Liver (tissue), 9 donors: ENCODE data around the gene PTPN20. TPM values are rescaled to one million over a fixed set of nuclear protein-coding genes. Genes with fewer than 3 reads are reported as not detected.

Source experiments
- DNase-seq: peaks from one replicate; pipeline ENCODE4 v3.0.0-alpha.2; 2017; ENCODE audit warnings: low spot score
- H3K27ac ChIP-seq, 2 donors: one replicate each; pipeline ENCODE4 v1.7.0; 2013; ENCODE audit warnings: inconsistent platforms in 2 of 2, low read length in 2 of 2, control low read depth in 1 of 2, low read depth in 1 of 2, mild to moderate bottlenecking in 1 of 2
- H3K27me3 ChIP-seq, 4 donors: one replicate each; pipeline versions ENCODE4 v1.6.1 to v1.7.0; 2013; ENCODE audit warnings: low read length in 3 of 4, inconsistent platforms in 1 of 4, mild to moderate bottlenecking in 1 of 4, moderate library complexity in 1 of 4; ENCODE audit not compliant: control insufficient read depth in 4 of 4, insufficient read depth in 4 of 4
- H3K36me3 ChIP-seq, 4 donors: one replicate each; pipeline versions ENCODE4 v1.6.1 to v1.7.0; 2013; ENCODE audit warnings: low read length in 3 of 4, mild to moderate bottlenecking in 3 of 4, low read depth in 1 of 4, moderate library complexity in 1 of 4; ENCODE audit not compliant: control insufficient read depth in 4 of 4, insufficient read depth in 3 of 4
- H3K4me1 ChIP-seq, 4 donors: one replicate each; pipeline versions ENCODE4 v1.6.1 to v1.7.0; 2013; ENCODE audit warnings: low read length in 3 of 4, mild to moderate bottlenecking in 3 of 4, moderate library complexity in 1 of 4; ENCODE audit not compliant: control insufficient read depth in 4 of 4, insufficient read depth in 4 of 4
- H3K4me3 ChIP-seq, 3 donors: one replicate each; pipeline versions ENCODE4 v1.6.1 to v1.7.0; 2013; ENCODE audit warnings: low read length in 3 of 3, control low read depth in 1 of 3, low read depth in 1 of 3, mild to moderate bottlenecking in 1 of 3
- H3K9ac ChIP-seq, 2 donors: one replicate each; pipeline ENCODE4 v1.7.0; 2013; ENCODE audit warnings: low read length in 2 of 2, mild to moderate bottlenecking in 2 of 2, moderate library complexity in 2 of 2, control low read depth in 1 of 2, low read depth in 1 of 2
- H3K9me3 ChIP-seq, 4 donors: one replicate each; pipeline versions ENCODE4 v1.6.1 to v1.7.0; 2013; ENCODE audit warnings: low read length in 3 of 4; ENCODE audit not compliant: control insufficient read depth in 4 of 4
- ATF3 ChIP-seq: IDR thresholded peaks from 2 replicates; pipeline ENCODE4 v1.6.1; 2016; ENCODE audit warnings: antibody characterized with exemption
- CTCF ChIP-seq: fragments of 150-350 bp; IDR thresholded peaks from 2 replicates; pipeline ENCODE4 v1.5.1; 2017; ENCODE audit warnings: improper control_type of control experiment, low read depth, low read length; ENCODE audit not compliant: missing input control
- EGR1 ChIP-seq, 2 donors: IDR thresholded peaks; 2 replicates each; pipeline ENCODE4 v1.6.1; 2016 to 2018; ENCODE audit warnings: antibody characterized with exemption in 2 of 2, low read depth in 2 of 2
- FOXA1 ChIP-seq: IDR thresholded peaks from 2 replicates; pipeline ENCODE4 v1.6.1; 2016; ENCODE audit warnings: antibody characterized with exemption
- FOXA2 ChIP-seq: IDR thresholded peaks from 2 replicates; pipeline ENCODE4 v1.6.1; 2016; ENCODE audit warnings: antibody characterized with exemption
- GABPA ChIP-seq, 2 donors: IDR thresholded peaks in 1 of 2; conservative IDR thresholded peaks in 1 of 2; 2 replicates each; pipeline ENCODE4 v1.6.1; 2016; ENCODE audit warnings: antibody characterized with exemption in 2 of 2, mild to moderate bottlenecking in 1 of 2, moderate library complexity in 1 of 2
- HNF4A ChIP-seq, 2 donors: conservative IDR thresholded peaks; 2 replicates each; pipeline ENCODE4 v1.6.1; 2016; ENCODE audit warnings: antibody characterized with exemption in 2 of 2, mild to moderate bottlenecking in 2 of 2
- HNF4G ChIP-seq: IDR thresholded peaks from 2 replicates; pipeline ENCODE4 v1.6.1; 2016; ENCODE audit warnings: antibody characterized with exemption
- JUND ChIP-seq, 2 donors: IDR thresholded peaks; 2 replicates each; pipeline ENCODE4 v1.6.1; 2016; ENCODE audit warnings: antibody characterized with exemption in 2 of 2
- MAX ChIP-seq: IDR thresholded peaks from 2 replicates; pipeline ENCODE4 v1.6.1; 2016; ENCODE audit warnings: antibody characterized with exemption
- NR2F2 ChIP-seq: IDR thresholded peaks from 2 replicates; pipeline ENCODE4 v1.6.1; 2016; ENCODE audit warnings: antibody characterized with exemption
- RAD21 ChIP-seq, 2 donors: IDR thresholded peaks; 2 replicates each; pipeline ENCODE4 v1.6.1; 2016; ENCODE audit warnings: antibody characterized with exemption in 2 of 2, mild to moderate bottlenecking in 2 of 2
- RXRA ChIP-seq, 2 donors: IDR thresholded peaks; 2 replicates each; pipeline ENCODE4 v1.6.1; 2017 to 2018; ENCODE audit warnings: antibody characterized with exemption in 2 of 2, mild to moderate bottlenecking in 1 of 2
- TAF1 ChIP-seq: conservative IDR thresholded peaks from 2 replicates; pipeline ENCODE4 v1.6.1; 2016; ENCODE audit warnings: antibody characterized with exemption, mild to moderate bottlenecking
- YY1 ChIP-seq: IDR thresholded peaks from 2 replicates; pipeline ENCODE4 v1.6.1; 2016; ENCODE audit warnings: antibody characterized with exemption, mild to moderate bottlenecking
- WGBS: extraction: QIAGEN DNeasy Blood & Tissue Kit; methylation state at CpG from one replicate; pipeline ENCODE4 v1.1.7; 2013; 5-methylcytosine and 5-hydroxymethylcytosine counted together
- polyA plus RNA-seq, 2 donors: library from polyadenylated mRNA; stranded (reverse) in 1 of 2; unstranded in 1 of 2; fragments of 200-250 nt in 1 of 2; fragments of >200 nt in 1 of 2; fragmentation: Nextera tagmentation in 1 of 2; extraction: Ambion mirVana in 1 of 2; gene quantifications; one replicate each; pipeline versions ENCODE4 v1.2.1 to v1.2.3, GENCODE V29; 2013 to 2015
- total RNA-seq, 2 donors: library from RNA; depleted of rRNA; stranded (reverse); fragments of >200 nt; gene quantifications; one replicate each; pipeline ENCODE4 v1.2.3, GENCODE V29; 2014
- donor health status: healthy.
- donor health status: healthy.
- donor health status: healthy.
- donor health status: healthy.
- donor health status: healthy.

Gene PTPN20
- total and polyA plus RNA-seq, 4 donors, result 0.28 to 1.4 (median 0.80) TPM

GRCh38 chr10:46999217-46999616 is 88.0 kb downstream of the PTPN20 start:
- no peak for DNase-seq
- 82% methylated on average over 3 of the region's 3 CpGs for WGBS

DNA sequence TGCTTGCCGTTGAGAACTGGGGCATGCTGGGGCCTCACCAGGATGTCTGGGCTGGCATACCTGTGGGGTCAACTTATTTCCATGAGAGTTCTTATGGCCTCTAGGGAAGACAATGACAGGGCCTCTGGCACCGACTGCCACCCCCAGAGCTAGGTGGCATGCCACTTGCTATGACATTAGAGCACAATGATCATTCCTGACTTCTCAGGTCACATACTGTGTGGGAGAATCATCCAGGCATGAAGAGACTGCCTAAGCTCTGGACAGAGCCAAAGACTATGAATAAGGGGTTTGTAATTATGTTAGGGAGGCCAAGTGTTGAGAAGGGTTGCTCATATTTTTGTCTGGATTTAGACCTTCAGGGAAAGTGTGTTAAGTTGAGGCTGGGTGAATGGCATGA is 97.5 kb downstream of the PTPN20 start:
- no peak for DNase-seq
- peaks cover 0 to 3% (median 0%) of the 10 kb centered on the region in 4 donors for H3K27me3 ChIP-seq
- H3K9ac ChIP-seq, result no peak overlapping the region
- WGBS, result 81% methylated on average over 2 of the region's 2 CpGs
- no peak overlapping the region for H3K27ac ChIP-seq
- H3K9me3 ChIP-seq, result no peaks in the 10 kb centered on the region
- TF ChIP-seq FOXA2, result no peak
- TF ChIP-seq JUND (IDR thresholded peaks at IDR 0.05), result no peak
- TF ChIP-seq RAD21 (IDR thresholded peaks at IDR 0.05), result no peak
- no peak for TF ChIP-seq CTCF
- TF ChIP-seq HNF4A (conservative IDR thresholded peaks at IDR 0.05), result no peak
- no peak for TF ChIP-seq EGR1 (IDR thresholded peaks at IDR 0.05; ENCODE audit: low read depth in 2 of 2)
- no peak for TF ChIP-seq TAF1
- TF ChIP-seq ATF3, result no peak
- TF ChIP-seq MAX, result no peak
- H3K36me3 ChIP-seq, result no peaks in the 10 kb centered on the region
- no peak overlapping the region for H3K4me3 ChIP-seq
- H3K4me1 ChIP-seq, result no peaks in the 10 kb centered on the region

More at GRCh38 chr10:46999217-46999616, 88.0 kb downstream of the PTPN20 start:
- Histone ChIP-seq H3K4me3 (no peak overlapping the region), H3K27me3 (peaks cover 0 to 3% (median 0%) of the 10 kb centered on the region in 4 donors), H3K4me1 (no peaks in the 10 kb centered on the region), H3K9ac (no peak overlapping the region), H3K9me3 (peaks cover 0 to 3% (median 0%) of the 10 kb centered on the region in 4 donors), H3K27ac (no peak overlapping the region), H3K36me3 (no peaks in the 10 kb centered on the region)
- TF ChIP-seq FOXA1 (no peak), YY1 (no peak), NR2F2 (no peak), CTCF (no peak), RAD21 (IDR thresholded peaks at IDR 0.05) (no peak), JUND (IDR thresholded peaks at IDR 0.05) (no peak), RXRA (IDR thresholded peaks at IDR 0.05) (no peak), HNF4A (conservative IDR thresholded peaks at IDR 0.05) (no peak), TAF1 (no peak), GABPA (IDR thresholded peaks at IDR 0.05 in 1 of 2, conservative IDR thresholded peaks at IDR 0.05 in 1 of 2) (no peak), HNF4G (no peak), EGR1 (IDR thresholded peaks at IDR 0.05; ENCODE audit: low read depth in 2 of 2) (no peak)
